Measurements from ENCODE around the gene CNTFR. TPM values are rescaled to one million over a fixed set of nuclear protein-coding genes. Genes with fewer than 3 reads are reported as not detected.

The CNTFR gene
- total RNA-seq, 2 donors from 2014 or later: 1.6 to 16.8 TPM

GRCh38 chr9:34526026-34526425, 63.5 kb downstream of the CNTFR start:
- intact Hi-C loops (cut with DNase I): no loop called here
- 58 to 69% methylated on average over 2 of the region's 2 CpGs for WGBS, 2 donors
- TF ChIP-seq CTCF (IDR thresholded peaks at IDR 0.05): no peak
- no peak for TF ChIP-seq POLR2A (IDR thresholded peaks at IDR 0.05)
- DNase-seq (no peak), ATAC-seq (no peak)
- Histone ChIP-seq H3K4me3 (no peak overlapping the region), H3K4me1 (peaks cover 11% of the 10 kb centered on the region), H3K36me3 (replicated peaks in 1 of 2; ENCODE audit: insufficient read depth in 1 of 2, low read depth in 2 of 2) (no peaks in the 10 kb centered on the region), H3K27ac (no peak overlapping the region), H3K27me3 (no peaks in the 10 kb centered on the region), H3K9me3 (no peaks in the 10 kb centered on the region)

GRCh38 chr9:34524349-34524748, 65.2 kb downstream of the CNTFR start:
- DNase-seq (no peak), ATAC-seq (no peak)
- intact Hi-C loops (cut with DNase I): no loop called here
- 80 to 93% methylated on average over 3 of the region's 3 CpGs for WGBS, 2 donors
- H3K9me3 ChIP-seq: no peaks in the 10 kb centered on the region
- H3K27me3 ChIP-seq: no peaks in the 10 kb centered on the region
- H3K4me3 ChIP-seq: no peak overlapping the region
- TF ChIP-seq CTCF (IDR thresholded peaks at IDR 0.05): no peak
- TF ChIP-seq POLR2A (IDR thresholded peaks at IDR 0.05): no peak
- peaks cover 11% of the 10 kb centered on the region for H3K4me1 ChIP-seq
- no peaks in the 10 kb centered on the region for H3K36me3 ChIP-seq (replicated peaks in 1 of 2; ENCODE audit: insufficient read depth in 1 of 2, low read depth in 2 of 2)
- no peak overlapping the region for H3K27ac ChIP-seq

DNA sequence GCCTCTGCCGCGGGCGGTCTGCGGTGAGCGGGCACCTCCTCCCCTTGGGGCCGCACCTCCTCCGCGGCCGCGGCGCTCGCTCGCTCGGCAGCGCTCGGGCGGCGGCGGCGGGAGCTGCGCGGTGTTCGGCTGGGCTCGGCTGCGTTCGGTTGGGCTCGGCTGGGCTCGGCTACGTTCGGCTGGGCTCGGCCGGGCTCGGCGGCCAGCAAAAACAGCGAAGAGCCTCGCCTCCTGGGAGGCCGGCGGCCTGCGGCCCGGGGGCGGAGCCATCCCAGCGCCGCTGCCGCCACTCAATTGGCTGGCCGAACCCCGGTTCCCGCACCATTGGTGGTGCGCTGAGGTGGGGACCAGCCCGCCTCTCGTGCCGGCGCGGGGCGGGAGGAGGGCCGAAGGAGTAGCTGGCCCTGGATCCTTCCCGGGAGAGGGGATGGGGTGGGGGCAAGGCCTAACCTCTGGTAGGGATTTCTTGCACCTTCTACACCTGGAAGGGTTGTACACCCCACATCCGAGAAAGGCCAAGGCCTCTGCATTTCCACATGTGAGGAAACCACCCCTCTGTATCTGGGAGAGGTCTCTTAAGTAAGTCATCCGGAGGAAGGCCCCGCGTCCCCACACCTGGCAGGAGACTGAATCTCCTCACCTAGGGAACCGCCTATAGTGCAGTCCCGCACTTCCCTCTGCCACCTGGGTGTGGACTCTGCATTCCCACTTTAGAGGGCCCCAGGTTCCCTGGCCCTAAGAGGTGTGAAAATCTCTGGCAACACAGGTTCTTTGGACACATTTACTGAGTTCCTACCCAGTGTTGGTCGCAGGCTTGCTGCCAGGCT, 66.3 kb downstream of the CNTFR start, which contains the start of gene ENHO:
Gene ENHO (minus strand): TSS at position 20 of the 827 bp plus-strand sequence. CDS start 1,295 bp downstream, outside the sequence.
- peak; percentile 99 for ATAC-seq
- Histone ChIP-seq H3K27me3 (no peaks in the 10 kb centered on the region), H3K4me3 (no peak within 1 kb of the TSS), H3K27ac (peak within 1 kb of the TSS in 2 of 4 donors; percentile 25 to 34), H3K36me3 (replicated peaks in 1 of 2; ENCODE audit: insufficient read depth in 1 of 2, low read depth in 2 of 2) (no peaks in the 10 kb centered on the region), H3K9me3 (no peaks in the 10 kb centered on the region), H3K4me1 (peaks cover 11% of the 10 kb centered on the region)
- WGBS, 2 donors: 6 to 43% methylated on average over 4 to 56 of the region's 63 CpGs
- intact Hi-C loops (cut with DNase I): no loop called here
- DNase-seq: peak; percentile 90 to 92 (median 92)
- TF ChIP-seq CTCF (IDR thresholded peaks at IDR 0.05) (peak in 2 of 7 experiments; percentile 16 to 41), POLR2A (IDR thresholded peaks at IDR 0.05) (peak in 1 of 3 donors; percentile 19)

DNA sequence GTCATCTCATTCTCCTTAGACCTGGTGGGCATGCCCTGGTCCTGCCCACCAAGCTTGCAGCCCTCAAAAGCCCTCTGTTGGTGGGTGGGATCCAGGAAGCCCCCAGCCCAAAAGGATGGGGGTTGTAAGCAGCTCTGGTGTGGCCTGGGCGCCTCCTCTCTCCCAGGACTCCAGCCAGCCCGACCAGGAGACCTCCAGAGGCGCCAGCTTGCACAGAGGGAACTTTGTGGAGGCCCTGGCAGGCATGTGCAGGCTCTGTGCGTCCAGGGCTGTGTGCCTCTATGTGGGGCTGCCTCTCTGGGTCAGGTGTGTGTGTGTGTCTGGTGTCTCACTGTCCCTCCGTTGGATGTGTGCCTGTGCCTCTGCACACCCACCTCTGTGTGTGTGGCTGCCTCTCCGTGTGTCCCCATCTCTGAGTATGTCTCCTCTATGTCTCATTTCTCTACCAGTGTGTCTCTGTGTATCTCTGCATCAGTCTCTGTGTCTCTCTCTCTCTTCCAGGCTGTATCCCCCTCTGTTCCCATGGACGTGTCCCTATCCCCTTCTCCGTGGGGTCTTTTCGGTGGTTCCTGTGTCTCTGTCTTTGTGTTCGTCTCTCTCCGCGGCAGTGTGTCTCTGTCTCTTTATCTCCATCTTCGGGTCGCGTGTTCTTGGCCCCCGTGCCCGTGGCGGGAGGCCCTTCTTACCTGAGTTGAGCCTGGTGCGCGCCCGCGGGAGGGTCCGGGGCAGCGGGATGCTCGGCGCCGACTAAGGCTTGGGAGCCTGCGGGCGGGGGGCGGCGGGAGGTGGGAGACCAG, 67.2 kb downstream of the CNTFR start:
- peak in 1 of 4 donors; percentile 26 for DNase-seq
- Histone ChIP-seq H3K27me3 (no peaks in the 10 kb centered on the region), H3K36me3 (replicated peaks in 1 of 2; ENCODE audit: insufficient read depth in 1 of 2, low read depth in 2 of 2) (no peaks in the 10 kb centered on the region), H3K9me3 (no peaks in the 10 kb centered on the region), H3K4me3 (no peak overlapping the region), H3K4me1 (peaks cover 11% of the 10 kb centered on the region), H3K27ac (peak overlapping the region in 1 of 4 donors; percentile 34)
- ATAC-seq: no peak
- intact Hi-C loops (cut with DNase I): no loop called here
- TF ChIP-seq CTCF (IDR thresholded peaks at IDR 0.05) (no peak), POLR2A (IDR thresholded peaks at IDR 0.05) (no peak)
- WGBS, 2 donors: 16 to 17% methylated on average over 18 to 31 of the region's 31 CpGs

All from body of pancreas (tissue), 4 donors.